GM12874 (cell line): ENCODE data around the gene BATF.

Experiments
- CTCF ChIP-seq: IDR thresholded peaks from 2 replicates; pipeline ENCODE4 v1.5.1; 2011; ENCODE audit warnings: low read depth, mild to moderate bottlenecking, control low read depth, low read length, moderate library complexity; ENCODE audit not compliant: insufficient read depth

The BATF gene

GRCh38 chr14:75504411-75504810 is 17.9 kb upstream of the BATF start:
- no peak for TF ChIP-seq CTCF

GRCh38 chr14:75506930-75507329 is 15.3 kb upstream of the BATF start:
- TF ChIP-seq CTCF, result no peak

- TF ChIP-seq CTCF, result no peak
Observed at GRCh38 chr14:75510547-75510946, 11.7 kb upstream of the BATF start.

GRCh38 chr14:75511201-75511600 is 11.1 kb upstream of the BATF start:
- TF ChIP-seq CTCF, result no peak

GRCh38 chr14:75513911-75514672 is 8.2 kb upstream of the BATF start:
- no peak for TF ChIP-seq CTCF

- TF ChIP-seq CTCF, result peak; percentile 51
Observed at GRCh38 chr14:75514673-75515628, 7.3 kb upstream of the BATF start.

- TF ChIP-seq CTCF, result no peak
Observed at GRCh38 chr14:75515629-75515996, 6.7 kb upstream of the BATF start.
